ENCODE measurements around the gene GOSR2.

GRCh38 chr17:46976626-46977270 lies 53.8 kb downstream of the GOSR2 start:
- TF ChIP-seq, protein P1, sequence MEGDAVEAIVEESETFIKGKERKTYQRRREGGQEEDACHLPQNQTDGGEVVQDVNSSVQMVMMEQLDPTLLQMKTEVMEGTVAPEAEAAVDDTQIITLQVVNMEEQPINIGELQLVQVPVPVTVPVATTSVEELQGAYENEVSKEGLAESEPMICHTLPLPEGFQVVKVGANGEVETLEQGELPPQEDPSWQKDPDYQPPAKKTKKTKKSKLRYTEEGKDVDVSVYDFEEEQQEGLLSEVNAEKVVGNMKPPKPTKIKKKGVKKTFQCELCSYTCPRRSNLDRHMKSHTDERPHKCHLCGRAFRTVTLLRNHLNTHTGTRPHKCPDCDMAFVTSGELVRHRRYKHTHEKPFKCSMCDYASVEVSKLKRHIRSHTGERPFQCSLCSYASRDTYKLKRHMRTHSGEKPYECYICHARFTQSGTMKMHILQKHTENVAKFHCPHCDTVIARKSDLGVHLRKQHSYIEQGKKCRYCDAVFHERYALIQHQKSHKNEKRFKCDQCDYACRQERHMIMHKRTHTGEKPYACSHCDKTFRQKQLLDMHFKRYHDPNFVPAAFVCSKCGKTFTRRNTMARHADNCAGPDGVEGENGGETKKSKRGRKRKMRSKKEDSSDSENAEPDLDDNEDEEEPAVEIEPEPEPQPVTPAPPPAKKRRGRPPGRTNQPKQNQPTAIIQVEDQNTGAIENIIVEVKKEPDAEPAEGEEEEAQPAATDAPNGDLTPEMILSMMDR (IDR thresholded peaks at IDR 0.05): no peak
- no peak for TF ChIP-seq POLR2AphosphoS5 (IDR thresholded peaks at IDR 0.05)
- no peak for TF ChIP-seq POLR2A (IDR thresholded peaks at IDR 0.05; ENCODE audit: low read depth)
